OCI-LY1 (cell line): Measurements from ENCODE around the gene OPRM1.
"Not testable (repeated sequence)": the region's sequence is repeated elsewhere in the genome, so short reads cannot be mapped to it uniquely, and the experiment has no call there.

ENCODE experiments used
- H2AFZ ChIP-seq: fragments of 200-600 bp; sonication (generic), shearing (Covaris generic); 2 replicates; pipeline ENCODE4 v1.6.0; 2014; ENCODE audit warnings: antibody characterized with exemption, mild to moderate bottlenecking, low read length
- H3F3A ChIP-seq: fragments of 200-600 bp; sonication (generic), shearing (Covaris generic); 2 replicates; pipeline ENCODE4 v1.6.0; 2014; ENCODE audit warnings: mild to moderate bottlenecking, antibody characterized with exemption, low read length, moderate library complexity; ENCODE audit not compliant: insufficient read depth
- H3K27ac ChIP-seq: fragments of 200-600 bp; sonication (generic); 2 replicates; pipeline ENCODE4 v1.5.1; 2014; ENCODE audit warnings: low read length, mixed run types, mild to moderate bottlenecking, low read depth; ENCODE audit not compliant: poor library complexity, severe bottlenecking
- H3K27me3 ChIP-seq: fragments of 200-600 bp; sonication (generic); 2 replicates; pipeline ENCODE4 v1.6.0; 2014; ENCODE audit warnings: antibody characterized with exemption, mild to moderate bottlenecking, low read length, moderate library complexity; ENCODE audit not compliant: insufficient read depth
- H3K36me3 ChIP-seq: fragments of 200-600 bp; sonication (generic); 2 replicates; pipeline ENCODE4 v1.6.1; 2014; ENCODE audit warnings: mild to moderate bottlenecking, antibody characterized with exemption, low read length, moderate library complexity, mixed read lengths; ENCODE audit not compliant: insufficient read depth
- H3K4me1 ChIP-seq: fragments of 200-600 bp; sonication (generic); 2 replicates; pipeline ENCODE4 v1.5.1; 2014; ENCODE audit warnings: mild to moderate bottlenecking, low read length, moderate library complexity; ENCODE audit not compliant: insufficient read depth, severe bottlenecking
- H3K4me2 ChIP-seq: fragments of 200-600 bp; sonication (generic), shearing (Covaris generic); 2 replicates; pipeline ENCODE4 v1.6.1; 2014; ENCODE audit warnings: low read length
- H3K4me3 ChIP-seq: fragments of 200-600 bp; sonication (generic); 2 replicates; pipeline ENCODE4 v1.5.1; 2014; ENCODE audit warnings: low read length, low read depth, mild to moderate bottlenecking, mixed read lengths; ENCODE audit not compliant: poor library complexity, severe bottlenecking
- H3K79me2 ChIP-seq: fragments of 200-600 bp; shearing (Covaris generic); 2 replicates; pipeline ENCODE4 v1.6.1; 2016; ENCODE audit warnings: mixed run types, low read length, mixed read lengths; ENCODE audit not compliant: insufficient read depth
- H3K9ac ChIP-seq: fragments of 200-600 bp; sonication (generic), shearing (Covaris generic); 2 replicates; pipeline ENCODE4 v1.6.1; 2014; ENCODE audit warnings: mild to moderate bottlenecking, low read length, mixed read lengths
- H3K9me2 ChIP-seq: fragments of 200-600 bp; sonication (generic), shearing (Covaris generic); 2 replicates; pipeline ENCODE4 v1.6.1; 2014; ENCODE audit warnings: low read depth, mild to moderate bottlenecking, low read length, mixed read lengths
- H3K9me3 ChIP-seq: fragments of 200-600 bp; shearing (Covaris generic); 2 replicates; pipeline ENCODE4 v1.6.1; 2014; ENCODE audit warnings: low read length, mixed read lengths
- H4K20me1 ChIP-seq: fragments of 200-600 bp; sonication (generic), shearing (Covaris generic); 2 replicates; pipeline ENCODE4 v1.6.0; 2016; ENCODE audit warnings: mild to moderate bottlenecking, low read length; ENCODE audit not compliant: insufficient read depth
- EZH2 ChIP-seq: fragments of 200-600 bp; sonication (generic), shearing (Covaris generic); IDR thresholded peaks from 2 replicates; pipeline ENCODE4 v1.8.0; 2017; ENCODE audit warnings: borderline replicate concordance, mixed run types, mild to moderate bottlenecking, antibody characterized with exemption, low read length, moderate library complexity, mixed read lengths
- TF ChIP-seq, protein P1 (sequence below): fragments of 200-600 bp; sonication (generic), shearing (Covaris generic); IDR thresholded peaks from 2 replicates; pipeline ENCODE4 v1.5.1; 2017; ENCODE audit warnings: mild to moderate bottlenecking, antibody characterized with exemption, low read length, moderate library complexity, mixed read lengths

The OPRM1 gene

GRCh38 chr6:154070657-154071056 is 31.6 kb downstream of the OPRM1 start:
- H3K9me2 ChIP-seq, result no peaks in the 10 kb centered on the region
- TF ChIP-seq EZH2, result no peak
- TF ChIP-seq, protein P1, sequence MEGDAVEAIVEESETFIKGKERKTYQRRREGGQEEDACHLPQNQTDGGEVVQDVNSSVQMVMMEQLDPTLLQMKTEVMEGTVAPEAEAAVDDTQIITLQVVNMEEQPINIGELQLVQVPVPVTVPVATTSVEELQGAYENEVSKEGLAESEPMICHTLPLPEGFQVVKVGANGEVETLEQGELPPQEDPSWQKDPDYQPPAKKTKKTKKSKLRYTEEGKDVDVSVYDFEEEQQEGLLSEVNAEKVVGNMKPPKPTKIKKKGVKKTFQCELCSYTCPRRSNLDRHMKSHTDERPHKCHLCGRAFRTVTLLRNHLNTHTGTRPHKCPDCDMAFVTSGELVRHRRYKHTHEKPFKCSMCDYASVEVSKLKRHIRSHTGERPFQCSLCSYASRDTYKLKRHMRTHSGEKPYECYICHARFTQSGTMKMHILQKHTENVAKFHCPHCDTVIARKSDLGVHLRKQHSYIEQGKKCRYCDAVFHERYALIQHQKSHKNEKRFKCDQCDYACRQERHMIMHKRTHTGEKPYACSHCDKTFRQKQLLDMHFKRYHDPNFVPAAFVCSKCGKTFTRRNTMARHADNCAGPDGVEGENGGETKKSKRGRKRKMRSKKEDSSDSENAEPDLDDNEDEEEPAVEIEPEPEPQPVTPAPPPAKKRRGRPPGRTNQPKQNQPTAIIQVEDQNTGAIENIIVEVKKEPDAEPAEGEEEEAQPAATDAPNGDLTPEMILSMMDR, result no peak
- no peak overlapping the region for H3K9ac ChIP-seq
- no peak overlapping the region for H3K4me3 ChIP-seq
- no peaks in the 10 kb centered on the region for H3K4me1 ChIP-seq
- H2AFZ ChIP-seq, result no peak overlapping the region
- no peaks in the 10 kb centered on the region for H3K36me3 ChIP-seq
- no peaks in the 10 kb centered on the region for H3K9me3 ChIP-seq
- no peaks in the 10 kb centered on the region for H4K20me1 ChIP-seq
- H3K79me2 ChIP-seq, result no peaks in the 10 kb centered on the region
- H3K4me2 ChIP-seq, result no peak overlapping the region
- H3F3A ChIP-seq, result no peaks in the 10 kb centered on the region
- H3K27me3 ChIP-seq, result no peaks in the 10 kb centered on the region
- H3K27ac ChIP-seq, result no peak overlapping the region

DNA sequence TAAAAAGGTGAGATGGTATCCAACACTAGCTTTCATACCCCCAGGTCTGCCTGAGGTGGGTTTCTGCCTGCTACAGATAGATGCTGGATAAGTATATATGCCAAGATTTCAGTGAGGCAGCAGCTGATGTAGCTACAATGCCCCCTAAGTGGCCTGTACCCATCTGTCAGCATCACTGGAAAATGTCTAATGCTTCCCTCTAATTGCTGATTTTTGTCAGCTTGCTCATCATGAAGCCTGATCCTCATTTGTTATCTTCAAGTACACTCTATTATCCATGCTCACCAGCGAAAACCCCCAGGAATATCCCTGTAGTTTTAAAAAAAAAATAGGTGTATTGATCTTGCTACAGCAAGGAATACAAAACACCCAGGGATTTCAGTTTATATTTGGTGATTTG is 32.2 kb downstream of the OPRM1 start:
- H3K9ac ChIP-seq, result no peak overlapping the region
- H3K27ac ChIP-seq, result no peak overlapping the region
- no peaks in the 10 kb centered on the region for H3K36me3 ChIP-seq
- H3K4me3 ChIP-seq, result no peak overlapping the region
- no peaks in the 10 kb centered on the region for H3K79me2 ChIP-seq
- no peak for TF ChIP-seq EZH2
- TF ChIP-seq, protein P1, result no peak
- H3F3A ChIP-seq, result no peaks in the 10 kb centered on the region
- H3K9me3 ChIP-seq, result no peaks in the 10 kb centered on the region
- no peaks in the 10 kb centered on the region for H3K4me1 ChIP-seq
- H3K4me2 ChIP-seq, result no peak overlapping the region
- H2AFZ ChIP-seq, result no peak overlapping the region
- H4K20me1 ChIP-seq, result no peaks in the 10 kb centered on the region
- no peaks in the 10 kb centered on the region for H3K9me2 ChIP-seq
- no peaks in the 10 kb centered on the region for H3K27me3 ChIP-seq

DNA sequence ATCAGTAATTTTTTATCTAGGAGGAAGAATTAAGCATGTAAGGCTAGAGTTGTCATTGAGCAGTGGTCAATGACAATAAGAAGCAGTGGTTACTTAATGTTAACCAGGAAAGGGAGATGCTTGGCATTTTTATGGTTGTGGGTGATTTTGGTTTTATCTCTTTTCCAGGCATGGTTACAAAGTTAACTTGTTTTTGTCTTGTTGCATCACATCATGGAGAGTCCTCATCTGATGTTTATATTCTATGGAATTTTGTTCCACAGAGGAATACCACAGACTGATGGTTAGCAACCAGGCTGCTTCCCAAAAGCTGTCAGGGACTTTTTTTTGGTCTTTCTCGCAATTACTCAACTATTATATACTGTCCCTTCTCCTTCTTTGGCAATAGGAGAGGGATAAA is 32.7 kb downstream of the OPRM1 start:
- no peaks in the 10 kb centered on the region for H3K9me3 ChIP-seq
- no peaks in the 10 kb centered on the region for H3K4me1 ChIP-seq
- no peak overlapping the region for H3K4me2 ChIP-seq
- H3K9ac ChIP-seq, result no peak overlapping the region
- no peaks in the 10 kb centered on the region for H3K27me3 ChIP-seq
- no peak overlapping the region for H3K27ac ChIP-seq
- no peaks in the 10 kb centered on the region for H4K20me1 ChIP-seq
- no peaks in the 10 kb centered on the region for H3K36me3 ChIP-seq
- H3F3A ChIP-seq, result no peaks in the 10 kb centered on the region
- H3K4me3 ChIP-seq, result no peak overlapping the region
- H3K79me2 ChIP-seq, result no peaks in the 10 kb centered on the region
- TF ChIP-seq EZH2, result no peak
- TF ChIP-seq, protein P1, result no peak
- H2AFZ ChIP-seq, result no peak overlapping the region
- H3K9me2 ChIP-seq, result no peaks in the 10 kb centered on the region

DNA sequence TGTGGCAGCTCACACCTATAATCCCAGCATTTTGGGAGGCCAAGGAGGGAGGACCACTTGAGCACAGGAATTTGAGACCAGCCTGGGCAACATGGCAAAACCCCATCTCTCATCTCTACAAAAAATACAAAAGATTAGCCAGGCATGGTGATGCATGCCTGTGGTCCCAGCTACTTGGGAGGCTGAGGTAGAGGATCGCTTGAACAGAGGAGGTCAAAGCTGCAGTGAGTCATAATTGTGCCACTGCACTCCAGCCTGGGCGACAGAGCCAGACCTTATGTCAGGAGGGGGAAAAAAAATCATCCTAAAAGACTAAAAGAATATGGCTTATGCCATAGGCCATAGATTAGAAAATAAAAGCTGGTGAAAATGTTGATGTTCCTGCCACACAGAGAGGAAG is 39.6 kb downstream of the OPRM1 start:
- not testable (repeated sequence) for H3K9me3 ChIP-seq, H3K36me3 ChIP-seq, H3K9me2 ChIP-seq, H3K4me3 ChIP-seq, H3F3A ChIP-seq, H3K4me2 ChIP-seq, H3K9ac ChIP-seq, H3K27me3 ChIP-seq, H3K27ac ChIP-seq, H2AFZ ChIP-seq, H4K20me1 ChIP-seq, H3K79me2 ChIP-seq, H3K4me1 ChIP-seq
